Fibroblast of mammary gland (primary cell): ENCODE data around the gene AATK.
"Not testable (repeated sequence)": the region's sequence is repeated elsewhere in the genome, so short reads cannot be mapped to it uniquely, and the experiment has no call there.

Experiments used
- DNase-seq: peaks from one replicate; pipeline ENCODE4 v3.0.0-alpha.2; 2010; ENCODE audit warnings: low read depth
- H3K4me3 ChIP-seq: 2 replicates; pipeline ENCODE4 v1.5.1; 2011; ENCODE audit warnings: low read depth, mild to moderate bottlenecking, low read length, moderate library complexity; ENCODE audit not compliant: control insufficient read depth
- CTCF ChIP-seq: conservative IDR thresholded peaks from 2 replicates; pipeline ENCODE4 v1.5.1; 2011; ENCODE audit warnings: low read depth, low read length, inconsistent platforms; ENCODE audit not compliant: control insufficient read depth, insufficient read depth

AATK gene

GRCh38 chr17:81081222-81082176 is 84.5 kb downstream of the AATK start:
- H3K4me3 ChIP-seq: no peak overlapping the region
- no peak for TF ChIP-seq CTCF
- no peak for DNase-seq

- TF ChIP-seq CTCF: no peak
- no peak overlapping the region for H3K4me3 ChIP-seq
- no peak for DNase-seq
Measured at GRCh38 chr17:81080019-81080418, 86.0 kb downstream of the AATK start.

- H3K4me3 ChIP-seq, DNase-seq: not testable (repeated sequence)
Measured at GRCh38 chr17:81078026-81078913, 87.8 kb downstream of the AATK start.

- DNase-seq: no peak
- H3K4me3 ChIP-seq: no peak overlapping the region
- no peak for TF ChIP-seq CTCF
Measured at GRCh38 chr17:81076141-81076679, 89.8 kb downstream of the AATK start.

GRCh38 chr17:81075307-81075706 is 90.7 kb downstream of the AATK start:
- no peak for TF ChIP-seq CTCF
- no peak for DNase-seq
- H3K4me3 ChIP-seq: no peak overlapping the region

- no peak for DNase-seq
- no peak for TF ChIP-seq CTCF
- H3K4me3 ChIP-seq: no peak overlapping the region
Measured at GRCh38 chr17:81074875-81075274, 91.1 kb downstream of the AATK start.
